A204.1 (cell line): ENCODE measurements around the gene CENPK.
A peak's percentile ranks its signal among the peaks of the same experiment; 100 is the strongest.
"Not testable (repeated sequence)": the region's sequence is repeated elsewhere in the genome, so short reads cannot be mapped to it uniquely, and the experiment has no call there.

Source experiments
- FAIRE-seq: peaks from 2 replicates; lab custom pipeline; 2012; peaks lifted over from hg19 to GRCh38; lab: Jason Lieb, UNC

The CENPK gene, protein sequence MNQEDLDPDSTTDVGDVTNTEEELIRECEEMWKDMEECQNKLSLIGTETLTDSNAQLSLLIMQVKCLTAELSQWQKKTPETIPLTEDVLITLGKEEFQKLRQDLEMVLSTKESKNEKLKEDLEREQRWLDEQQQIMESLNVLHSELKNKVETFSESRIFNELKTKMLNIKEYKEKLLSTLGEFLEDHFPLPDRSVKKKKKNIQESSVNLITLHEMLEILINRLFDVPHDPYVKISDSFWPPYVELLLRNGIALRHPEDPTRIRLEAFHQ

DNA sequence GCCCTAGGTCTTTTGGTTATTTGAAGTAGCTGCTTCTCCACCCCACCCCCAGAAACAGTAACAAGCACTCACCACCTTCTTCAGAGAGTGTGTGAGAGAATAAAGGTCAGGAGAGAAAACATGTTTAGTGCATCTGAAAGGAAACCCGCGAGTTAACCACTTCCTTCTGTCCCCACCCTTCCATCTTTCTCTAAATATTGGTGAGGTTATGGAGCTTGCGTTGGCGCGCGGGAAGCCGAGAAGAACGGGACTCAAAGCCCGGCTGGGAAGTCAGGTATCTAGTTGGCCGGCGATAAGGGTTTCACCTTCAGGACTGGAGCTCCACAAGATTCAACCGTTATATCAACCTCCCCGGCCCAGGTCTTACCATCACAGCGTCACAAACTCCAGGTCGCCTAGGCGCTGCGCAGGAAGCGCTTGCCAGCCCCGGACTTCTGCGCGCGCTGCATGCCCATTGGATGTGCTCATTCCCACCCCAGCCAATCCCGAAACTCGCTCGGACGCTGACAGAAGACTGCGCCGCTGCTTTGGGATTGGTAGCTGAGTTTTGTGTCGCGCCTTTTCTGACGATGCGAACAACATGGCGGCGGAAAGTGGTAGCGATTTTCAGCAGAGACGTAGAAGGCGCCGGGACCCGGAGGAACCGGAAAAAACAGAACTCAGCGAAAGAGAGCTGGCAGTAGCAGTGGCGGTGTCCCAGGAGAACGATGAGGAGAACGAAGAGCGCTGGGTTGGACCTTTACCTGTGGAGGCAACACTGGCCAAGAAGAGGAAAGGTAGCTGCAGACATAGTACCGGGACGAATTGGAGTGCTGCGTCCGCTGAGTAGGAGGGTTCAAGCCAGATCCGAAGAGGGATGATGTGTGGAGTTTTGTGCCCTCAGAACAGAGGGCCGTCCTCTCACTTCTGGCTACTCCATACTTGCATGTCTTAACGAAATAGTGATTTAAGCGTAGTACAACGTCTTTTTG is at the start of gene CENPK, which contains the start of gene PPWD1:
TSS of gene CENPK (minus strand) at position 438 of the 971 bp plus-strand sequence. CDS start 8,261 bp downstream, outside the sequence.
TSS of gene PPWD1 (plus strand) at position 566 of the 971 bp plus-strand sequence. CDS start at position 581, 15 bp downstream.
- peak; percentile 95 for FAIRE-seq

DNA sequence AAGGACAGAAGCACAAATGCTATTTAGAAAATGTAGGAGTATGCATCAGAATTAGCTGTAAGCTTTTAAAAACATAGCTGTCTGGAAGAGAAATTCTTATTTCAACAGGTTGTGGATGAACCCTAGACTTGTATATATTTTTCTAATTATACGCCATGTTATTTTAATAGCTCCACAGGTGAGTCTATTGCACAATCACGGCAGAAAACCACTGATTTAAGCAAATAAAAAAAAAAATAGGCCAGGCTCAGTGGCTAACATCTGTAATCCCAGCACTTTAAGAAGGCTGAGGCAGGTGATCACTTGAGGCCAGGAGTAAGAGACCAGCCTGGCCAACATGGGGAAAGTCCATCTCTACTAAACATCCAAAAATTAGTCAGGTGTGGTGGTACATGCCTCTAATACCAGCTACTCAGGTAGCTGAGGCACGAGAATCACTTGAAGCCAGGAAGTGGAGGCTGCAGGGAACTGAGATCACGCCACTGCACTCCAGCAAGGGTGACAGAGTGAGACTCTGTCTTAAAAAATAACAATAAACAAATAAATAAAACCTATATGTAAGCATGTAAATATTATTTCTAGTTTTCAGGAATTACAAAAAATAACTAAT is 49.4 kb upstream of the CENPK start:
- no peak for FAIRE-seq

DNA sequence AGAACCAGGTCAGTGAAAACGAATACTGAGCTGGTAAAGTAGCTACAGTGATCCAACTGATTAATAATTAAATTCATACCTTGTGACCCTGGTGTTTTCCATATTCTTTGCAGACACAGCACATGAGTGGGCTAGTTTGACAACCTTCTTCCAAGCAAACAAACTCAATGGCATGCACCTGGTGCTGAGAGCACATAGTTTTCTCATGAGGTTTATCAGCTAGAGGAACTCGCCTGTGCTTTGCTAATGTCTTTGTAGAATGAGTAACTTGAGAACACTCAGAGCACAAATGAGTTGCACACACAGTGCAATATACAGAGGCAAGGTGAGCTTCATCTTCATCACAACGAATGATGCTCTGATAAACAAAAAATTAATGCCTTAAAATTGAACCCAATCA is 48.6 kb upstream of the CENPK start:
- no peak for FAIRE-seq

DNA sequence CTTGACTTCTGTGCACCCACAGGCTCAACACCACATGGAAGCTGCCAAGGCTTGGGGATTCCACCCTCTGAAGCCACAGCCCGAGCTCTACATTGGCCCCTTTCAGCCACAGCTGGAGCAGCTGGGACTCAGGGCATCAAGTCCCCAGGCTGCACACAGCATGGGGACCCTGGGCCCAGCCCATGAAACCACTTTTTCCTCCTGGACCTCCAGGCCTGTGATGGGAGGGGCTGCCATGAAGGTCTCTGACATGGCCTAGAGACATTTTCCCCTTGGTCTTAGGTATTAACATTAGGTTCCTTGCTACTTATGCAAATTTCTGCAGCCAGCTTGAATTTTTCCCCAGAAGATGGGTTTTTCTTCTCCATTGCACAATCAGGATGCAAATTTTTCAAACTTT is 38.8 kb upstream of the CENPK start:
- not testable (repeated sequence) for FAIRE-seq

DNA sequence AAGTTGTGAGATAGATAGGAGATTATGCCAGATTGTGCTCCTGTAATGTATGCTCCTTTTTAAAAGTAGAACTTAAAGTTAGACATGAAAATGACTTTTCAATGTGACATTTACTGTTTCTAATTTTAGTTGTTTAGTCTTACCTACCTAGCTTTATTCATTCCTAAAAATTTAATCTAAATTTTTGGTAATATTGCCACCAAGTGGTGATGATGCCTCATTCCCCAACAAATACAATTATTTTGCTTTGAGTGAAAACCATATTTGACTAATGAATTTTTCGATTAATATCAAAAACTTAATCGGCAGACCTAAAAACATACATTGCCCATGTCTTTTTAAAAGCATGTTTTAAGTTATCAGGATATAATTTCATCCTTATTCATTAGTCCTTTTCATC is 25.7 kb upstream of the CENPK start:
- FAIRE-seq: peak; percentile 87

DNA sequence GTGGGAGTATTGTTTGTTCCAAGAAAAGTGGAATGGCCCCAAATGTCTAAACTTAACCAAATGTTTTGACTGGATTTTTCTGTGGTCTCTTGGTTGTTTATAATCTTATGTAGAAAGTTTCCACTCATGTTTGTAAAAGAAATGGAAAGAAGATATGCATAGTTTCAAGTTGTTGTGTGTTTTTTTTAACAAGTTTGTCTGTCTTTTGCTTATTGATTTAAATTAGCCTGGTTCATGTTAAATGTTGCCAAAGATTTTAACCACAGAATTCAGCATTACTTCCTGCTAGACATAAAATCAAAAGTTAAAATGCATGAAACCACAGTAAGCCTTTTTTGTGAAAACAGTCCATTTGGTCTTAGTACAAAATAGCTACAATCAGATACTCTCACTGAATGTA is 14.2 kb upstream of the CENPK start:
- FAIRE-seq: no peak

DNA sequence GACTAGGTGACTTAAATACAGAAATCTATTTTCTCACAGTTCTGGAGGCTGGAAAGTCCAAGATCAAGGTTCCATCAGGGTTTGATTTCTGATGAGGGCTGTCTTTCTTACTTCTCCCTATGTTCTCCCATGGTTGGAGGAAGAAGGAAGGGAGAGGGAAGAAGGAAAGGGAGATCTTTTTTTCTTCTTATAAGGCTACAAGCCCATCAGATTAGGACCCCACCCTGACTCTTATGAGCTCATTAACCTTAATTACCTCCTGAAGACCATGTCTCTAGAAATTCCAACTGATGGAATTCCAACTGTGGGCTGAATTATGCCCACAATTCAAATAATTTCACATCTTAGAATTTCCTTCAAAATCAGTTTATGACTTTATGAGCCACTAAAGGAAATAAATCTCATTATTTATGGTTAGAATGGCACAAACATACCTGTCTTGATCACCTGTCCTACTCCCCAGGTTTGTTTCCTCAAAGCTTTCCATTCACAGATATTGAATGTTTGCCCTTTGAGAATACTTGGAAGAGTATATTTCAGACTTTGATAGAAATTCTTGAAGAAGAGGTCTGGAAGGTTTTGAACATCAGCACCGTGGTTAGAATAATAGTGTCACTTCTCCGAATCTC is 7.7 kb upstream of the CENPK start:
- no peak for FAIRE-seq

DNA sequence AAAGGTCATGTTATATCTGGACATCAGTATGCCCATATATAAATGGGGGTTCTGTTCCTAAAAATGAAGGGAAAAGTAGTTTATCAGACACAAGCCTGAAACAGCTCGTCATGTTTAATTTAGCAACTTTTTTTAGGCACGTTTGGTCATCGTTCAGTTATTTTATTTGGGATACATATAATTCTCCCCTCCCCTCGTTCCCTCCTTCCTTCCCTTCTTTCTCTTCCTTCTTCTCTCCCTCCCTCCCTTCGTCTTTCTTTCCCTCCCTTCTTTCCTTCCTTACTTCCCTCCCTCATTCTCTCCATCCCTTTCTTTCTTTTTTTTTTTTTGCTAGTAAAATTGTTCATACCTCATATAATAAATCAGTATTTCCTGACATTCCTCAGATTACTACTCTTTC is 3.5 kb upstream of the CENPK start:
- no peak for FAIRE-seq

DNA sequence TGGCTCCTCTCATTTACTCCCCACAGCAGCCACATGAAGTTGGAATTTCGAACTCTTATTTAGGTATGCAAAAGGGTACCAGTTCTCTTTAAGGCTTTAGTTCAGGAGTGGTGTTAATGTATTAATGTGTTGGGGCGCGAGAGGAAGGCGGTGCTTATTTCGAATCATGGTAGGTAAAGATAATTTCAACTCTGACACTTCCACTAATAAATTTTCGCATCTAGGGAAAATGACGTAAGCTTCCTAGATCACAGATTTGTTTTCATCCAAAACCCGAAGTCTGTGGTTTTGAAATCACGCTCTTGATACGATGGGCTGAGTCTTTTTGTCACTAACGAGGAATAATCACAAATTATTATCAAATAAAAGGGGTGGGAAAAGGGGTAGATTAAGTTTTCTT is 809 bp upstream of the CENPK start:
- FAIRE-seq: no peak

DNA sequence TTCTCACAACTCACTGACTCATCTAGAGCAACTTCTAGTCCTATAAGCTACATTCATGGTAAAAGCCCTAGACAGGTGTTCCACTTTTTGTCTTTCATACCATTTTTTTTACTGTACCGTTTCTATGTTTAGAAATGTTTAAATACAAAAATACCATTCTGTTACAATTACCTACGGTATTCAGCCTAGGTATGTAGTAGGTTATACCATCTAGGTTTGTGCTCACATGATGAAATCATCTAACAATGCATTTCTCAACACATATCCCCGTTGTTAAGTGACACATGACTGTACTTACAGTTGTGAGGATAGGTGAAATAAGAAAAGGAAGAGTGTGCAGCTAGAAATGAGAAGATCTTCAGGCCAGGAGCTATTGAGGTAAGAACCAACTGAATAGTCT is 6.2 kb downstream of the CENPK start:
- FAIRE-seq: no peak

DNA sequence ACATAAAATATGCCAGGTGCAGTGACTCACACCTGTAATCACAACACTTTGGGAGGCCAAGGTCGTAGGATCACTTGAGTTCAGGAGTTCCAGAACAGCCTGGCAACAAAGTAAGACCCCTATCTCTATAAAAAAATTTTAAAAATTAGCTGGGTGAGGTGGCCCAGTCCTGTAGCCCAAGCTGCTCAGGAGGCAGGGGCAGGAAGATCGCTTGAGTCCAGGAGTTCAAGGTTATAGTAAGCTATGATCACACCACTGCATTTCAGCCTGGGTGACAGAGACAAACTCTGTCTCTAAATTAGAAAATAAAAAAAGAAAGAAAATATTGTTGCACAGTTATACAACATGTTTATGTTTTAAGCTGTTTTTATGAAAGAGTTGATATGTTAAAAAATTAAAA is 6.8 kb downstream of the CENPK start:
- no peak for FAIRE-seq

DNA sequence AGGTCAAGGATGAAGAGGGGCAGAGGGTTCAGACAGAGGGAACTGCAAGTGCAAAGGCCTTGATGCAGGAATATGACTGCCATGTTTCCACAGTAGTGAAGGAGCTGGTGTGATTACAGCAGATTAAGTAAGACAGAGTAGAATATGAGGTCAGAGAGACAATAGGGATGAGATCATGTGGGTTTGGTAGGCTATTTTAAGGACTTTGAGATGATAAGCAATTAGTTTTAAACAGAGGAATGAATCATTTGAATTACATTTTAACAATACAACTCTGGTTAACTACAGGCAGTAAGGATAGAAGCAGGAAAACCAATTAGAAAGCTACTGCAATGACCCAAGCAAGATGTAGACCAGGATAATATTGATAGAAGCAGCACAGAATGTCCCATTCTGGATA is 7.7 kb downstream of the CENPK start:
- no peak for FAIRE-seq

DNA sequence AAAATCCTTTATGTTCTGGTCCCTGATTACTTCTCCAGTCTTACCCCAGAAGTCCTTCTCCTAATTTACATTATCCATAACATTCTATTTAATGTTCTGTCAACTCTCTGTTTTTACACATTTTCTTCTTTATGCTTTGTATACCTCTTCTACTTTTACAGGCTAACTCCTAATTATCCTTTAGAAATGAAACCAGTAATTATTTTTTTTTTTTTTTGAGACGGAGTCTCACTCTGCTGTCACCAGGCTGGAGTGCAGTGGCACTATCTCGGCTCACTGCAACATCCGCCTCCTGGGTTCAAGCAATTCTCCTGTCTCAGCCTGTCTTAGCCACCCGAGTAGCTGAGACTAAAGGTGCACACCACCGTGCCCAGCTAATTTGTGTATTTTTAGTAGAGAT is 9.0 kb downstream of the CENPK start:
- no peak for FAIRE-seq

DNA sequence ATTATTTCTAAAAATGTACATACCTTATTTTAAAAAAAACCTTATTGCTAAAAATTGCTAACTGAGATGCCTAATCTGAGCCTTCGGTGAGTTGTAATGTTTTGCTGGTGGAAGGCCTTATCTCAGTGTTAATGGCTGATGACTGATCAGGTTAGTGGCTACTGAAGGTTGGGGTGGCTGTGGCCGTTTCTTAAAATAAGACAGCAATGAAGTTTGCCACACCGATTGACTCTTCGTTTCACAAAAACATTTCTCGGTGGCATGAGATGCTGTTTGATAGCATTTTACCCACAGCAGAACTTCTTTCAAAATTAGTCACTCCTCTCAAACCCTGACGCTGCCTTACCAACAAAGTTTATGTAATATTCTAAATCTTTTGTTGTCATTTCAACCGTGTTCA is 14.7 kb downstream of the CENPK start:
- no peak for FAIRE-seq

DNA sequence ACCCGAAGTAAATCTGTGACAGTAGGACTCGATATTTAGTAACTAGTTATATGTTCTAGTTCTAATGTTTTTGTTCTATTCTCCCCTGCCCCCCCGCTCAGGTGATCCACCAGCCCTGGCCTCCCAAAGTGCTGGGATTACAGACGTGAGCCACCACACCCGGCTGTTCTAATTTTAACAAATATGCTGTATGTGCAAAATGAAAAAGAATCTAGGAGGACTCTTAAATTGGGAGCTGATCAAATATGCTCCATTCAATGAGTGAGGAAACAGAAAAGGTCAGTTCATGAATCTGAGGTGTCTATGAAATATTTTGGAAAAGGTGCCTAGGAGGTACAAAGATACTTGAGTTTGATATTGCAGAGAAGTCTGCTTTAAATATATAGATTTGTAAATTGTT is 16.8 kb downstream of the CENPK start:
- FAIRE-seq: no peak

DNA sequence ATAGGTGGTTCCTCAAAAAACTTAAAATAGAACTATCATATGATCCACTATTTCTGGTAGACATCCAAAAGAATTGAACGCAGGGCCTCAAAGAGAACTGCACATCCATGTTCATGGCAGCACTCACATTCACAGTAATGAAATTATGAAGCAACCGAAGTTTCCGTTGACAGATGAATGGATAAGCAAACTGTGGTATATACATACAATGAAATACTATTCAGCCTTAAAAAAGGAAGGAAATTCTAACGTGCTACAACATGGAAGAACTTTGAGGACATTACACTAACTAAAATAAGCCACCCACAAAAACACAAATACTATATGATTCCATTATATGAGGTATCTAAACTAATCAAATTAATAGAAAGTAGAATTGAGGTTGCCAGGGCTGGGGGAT is 18.5 kb downstream of the CENPK start:
- no peak for FAIRE-seq

DNA sequence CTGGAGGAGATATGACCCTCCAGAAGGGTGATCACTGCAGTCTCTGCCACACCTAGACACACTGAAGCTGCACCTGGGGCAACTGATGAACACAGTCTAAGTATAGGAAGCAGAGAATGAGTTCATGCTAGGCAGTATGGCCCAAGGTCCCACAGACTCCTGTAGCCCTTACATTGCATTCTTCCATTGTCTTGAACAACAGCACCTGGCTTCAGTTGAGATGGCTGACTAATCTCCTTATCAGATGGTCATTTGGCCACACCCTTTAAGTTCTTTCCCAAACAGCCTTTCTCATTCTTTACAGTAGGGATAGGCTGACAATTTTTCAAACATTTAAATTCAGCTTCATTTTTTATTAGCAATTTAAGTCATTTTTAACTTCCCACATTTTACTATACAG is 23.1 kb downstream of the CENPK start:
- no peak for FAIRE-seq

DNA sequence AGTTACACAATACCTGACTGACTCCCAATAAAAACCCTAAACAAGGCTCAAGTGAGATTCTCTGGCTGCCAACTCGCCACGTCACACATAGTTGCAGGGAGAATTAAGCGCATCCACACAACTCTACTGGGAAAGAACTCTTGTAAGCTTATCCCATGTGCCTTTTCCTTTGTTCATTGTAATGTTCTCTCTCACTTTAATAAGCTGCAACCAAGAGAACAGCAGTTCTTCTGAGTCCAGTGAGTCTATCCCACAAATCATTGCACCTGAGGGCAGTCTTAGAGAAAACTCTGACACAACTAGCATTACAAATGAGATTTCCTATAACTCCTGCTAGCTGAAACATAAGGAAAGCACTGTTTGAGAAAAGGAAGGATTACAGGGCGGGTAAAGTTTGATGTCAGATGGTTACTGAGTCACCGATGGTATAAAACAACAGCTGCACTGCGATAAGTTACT is 27.4 kb downstream of the CENPK start:
- FAIRE-seq: no peak

DNA sequence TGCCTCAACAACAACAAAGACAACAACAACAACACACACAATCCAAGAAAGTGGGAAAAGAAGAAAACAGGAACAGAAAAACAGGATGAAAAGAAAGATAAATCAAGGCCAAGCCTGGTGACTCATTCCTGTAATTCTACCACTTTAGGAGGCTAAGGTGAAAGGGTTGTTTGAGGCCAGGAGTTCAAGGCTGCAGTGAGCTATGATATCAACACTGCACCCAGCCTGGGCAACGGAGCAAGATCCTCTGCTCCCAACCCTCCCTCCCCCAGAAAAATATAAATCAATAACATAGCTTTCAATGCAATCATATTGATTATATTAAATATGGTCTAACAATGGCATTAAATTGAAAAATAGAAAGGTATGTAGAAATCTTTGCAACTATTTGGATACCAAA is 32.1 kb downstream of the CENPK start:
- no peak for FAIRE-seq

DNA sequence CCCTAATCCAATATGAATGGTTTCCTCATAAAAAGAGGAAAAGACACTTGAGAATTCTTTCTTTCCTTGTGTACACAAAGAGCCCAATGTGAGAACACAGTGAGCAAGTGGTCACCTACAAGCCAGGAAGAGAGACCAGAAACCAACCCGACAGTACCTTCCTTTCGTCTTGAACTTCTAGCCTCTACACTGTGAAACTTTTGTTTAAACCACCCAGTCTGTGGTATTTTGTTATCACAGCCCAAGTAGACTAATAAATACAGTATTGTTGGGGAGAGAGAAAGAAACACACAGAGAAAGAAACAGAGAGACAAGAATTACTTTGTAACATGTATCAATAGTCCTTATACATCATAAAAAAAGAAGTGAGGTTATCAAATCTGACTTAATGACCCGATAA is 37.2 kb downstream of the CENPK start:
- FAIRE-seq: no peak

DNA sequence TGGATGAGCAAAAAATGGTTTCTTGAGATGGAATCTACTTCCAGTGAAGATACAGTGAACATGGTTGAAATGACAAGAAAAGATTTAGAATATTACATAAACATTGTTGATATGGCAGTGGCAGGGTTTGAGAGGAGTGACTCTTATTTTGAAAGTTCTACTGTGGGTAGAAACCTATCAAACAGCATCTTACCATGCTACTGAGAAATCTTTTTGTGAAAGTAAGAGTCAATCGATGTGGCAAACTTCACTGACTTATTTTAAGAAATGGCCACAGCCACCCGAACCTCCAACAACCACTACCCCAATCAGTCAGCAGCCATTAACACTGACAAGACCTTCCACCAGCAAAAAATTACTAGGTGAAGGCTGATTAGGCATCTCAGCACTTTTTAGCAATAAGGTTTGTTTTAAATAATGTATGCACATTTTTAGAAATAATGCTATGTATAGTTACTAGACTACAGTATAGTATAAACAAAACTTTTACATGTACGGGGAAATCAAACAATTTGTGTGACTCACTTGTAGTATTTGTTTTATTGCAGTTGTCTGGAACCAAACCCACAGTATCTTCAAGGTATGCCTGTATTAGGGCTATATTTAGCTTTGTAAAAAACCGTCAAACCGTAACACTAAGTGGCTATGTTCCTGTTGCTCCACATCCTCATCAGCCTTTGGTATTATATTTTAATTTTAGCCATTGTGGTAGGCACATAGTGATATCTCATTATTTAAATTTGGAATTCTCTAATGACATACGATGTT is 50.6 kb downstream of the CENPK start:
- FAIRE-seq: no peak

DNA sequence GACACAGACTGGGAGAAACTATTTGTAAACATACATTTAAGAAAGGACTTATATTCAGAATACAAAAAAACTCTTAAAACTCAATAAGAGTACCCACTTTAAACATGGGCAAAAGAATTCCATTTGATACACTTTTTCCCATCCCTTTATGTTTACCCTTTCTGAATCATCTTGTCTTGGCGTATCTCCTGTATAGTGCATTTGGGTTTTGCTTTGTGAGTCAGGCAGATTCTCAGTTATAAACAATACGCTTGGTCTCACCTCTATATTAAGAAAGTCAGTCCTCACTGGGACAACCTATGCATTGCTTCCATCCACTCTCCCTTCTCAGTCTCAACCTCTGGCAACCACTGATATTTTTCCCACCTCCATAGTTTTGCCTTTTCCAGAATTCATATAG is 54.0 kb downstream of the CENPK start:
- FAIRE-seq: no peak
